ENCODE measurements around the gene ANAPC5.
"Not testable (repeated sequence)": the region's sequence is repeated elsewhere in the genome, so short reads cannot be mapped to it uniquely, and the experiment has no call there.

The ANAPC5 gene

DNA sequence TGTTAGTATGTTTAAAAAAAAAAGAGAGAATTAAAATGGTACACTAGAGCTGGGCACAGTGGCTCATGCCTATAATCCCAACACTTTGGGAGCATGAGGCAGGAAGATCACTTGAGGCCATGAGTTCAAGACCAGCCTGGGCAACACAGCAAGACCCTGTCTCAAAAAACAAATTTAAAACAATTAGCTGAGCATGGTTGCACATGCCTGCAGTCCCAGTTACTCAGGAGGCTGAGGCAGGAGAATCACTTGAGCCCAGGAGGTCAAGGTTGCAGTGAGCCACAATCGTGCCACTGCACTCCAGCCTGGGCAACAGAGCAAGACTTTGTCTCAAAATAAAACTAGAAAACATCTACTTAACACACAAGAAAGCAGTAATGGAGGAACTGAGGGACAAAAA is 42.0 kb downstream of the ANAPC5 start:
- DNase-seq, result not testable (repeated sequence)

- not testable (repeated sequence) for DNase-seq
Observed at GRCh38 chr12:121307397-121307796, 44.8 kb downstream of the ANAPC5 start.

DNA sequence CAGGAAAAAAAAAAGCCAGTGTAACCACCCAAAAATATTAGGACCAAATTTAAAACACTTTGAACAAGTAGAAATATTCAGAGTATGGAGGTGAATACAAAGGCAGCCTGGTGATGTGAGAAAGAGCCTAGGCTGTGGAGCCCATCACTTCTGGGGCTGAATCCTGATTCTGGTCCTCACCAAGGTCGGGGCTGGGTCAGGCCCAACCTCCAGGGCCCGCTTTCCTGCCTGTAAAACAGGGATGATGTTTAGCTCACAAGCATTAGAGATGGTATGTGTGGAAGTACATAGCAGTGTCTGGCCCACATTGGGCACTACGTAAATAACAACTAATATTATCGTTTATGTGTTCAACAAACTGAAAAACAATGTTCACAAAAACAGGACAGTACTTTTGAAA is 47.9 kb downstream of the ANAPC5 start:
- DNase-seq, result no peak

- no peak for DNase-seq
Observed at GRCh38 chr12:121301876-121302275, 50.3 kb downstream of the ANAPC5 start.

GRCh38 chr12:121300083-121300819 is 52.0 kb downstream of the ANAPC5 start:
- no peak for DNase-seq

- no peak for DNase-seq
Observed at GRCh38 chr12:121299662-121300061, 52.5 kb downstream of the ANAPC5 start.

- DNase-seq, result not testable (repeated sequence)
Observed at GRCh38 chr12:121298411-121298810, 53.8 kb downstream of the ANAPC5 start.

- DNase-seq, result peak; percentile 73
Observed at GRCh38 chr12:121297435-121297991, 54.7 kb downstream of the ANAPC5 start.

DNA sequence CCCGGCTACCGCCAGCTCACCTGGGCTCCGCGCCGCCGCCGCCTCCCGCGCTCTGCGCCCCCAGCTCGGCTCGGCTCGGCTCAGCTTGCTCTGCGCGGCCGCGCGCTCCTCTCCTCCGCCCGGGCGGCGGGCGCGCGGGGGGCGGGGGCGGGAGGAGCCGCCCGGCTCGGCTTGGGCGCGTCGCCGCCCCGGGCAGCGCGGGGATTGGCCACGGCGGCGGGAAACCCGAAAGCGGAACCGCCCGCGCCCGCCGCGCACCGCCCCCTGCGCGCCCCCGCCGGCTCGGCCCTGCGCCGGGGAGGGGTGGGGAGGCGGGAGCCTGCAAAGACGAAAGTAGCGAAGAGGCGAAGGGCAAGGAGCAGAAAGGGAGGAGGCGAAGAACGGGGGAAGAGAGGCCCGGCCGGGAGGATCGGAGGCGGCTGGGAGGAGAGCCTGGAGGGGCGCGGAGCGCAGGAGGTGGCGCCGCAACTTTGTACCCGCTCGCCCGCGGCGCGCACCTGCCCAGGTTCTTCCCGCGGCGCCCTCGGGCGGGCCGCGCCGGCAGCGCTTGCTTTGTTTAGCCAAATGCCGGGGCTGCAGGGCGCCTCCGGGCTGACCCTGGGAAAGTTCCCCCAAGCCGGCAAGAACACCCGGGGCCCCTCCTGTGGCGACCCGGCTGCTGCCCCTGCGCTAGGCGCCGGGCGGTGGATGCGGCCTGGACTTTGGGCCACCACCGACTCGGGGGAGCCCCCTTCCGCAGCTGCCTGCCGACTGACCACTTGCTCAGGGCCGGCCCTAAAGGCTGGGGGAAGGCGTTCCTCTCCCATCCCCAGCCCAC is 55.4 kb downstream of the ANAPC5 start, which contains the start of gene CAMKK2:
Gene CAMKK2, minus strand, starts transcription at position 92 of the 817 bp plus-strand sequence. CDS start 22,183 bp downstream, outside the sequence.
- DNase-seq, result peak; percentile 90

GRCh38 chr12:121295746-121296617 is 56.2 kb downstream of the ANAPC5 start:
- DNase-seq, result peak; percentile 16

GRCh38 chr12:121295116-121295745 is 57.0 kb downstream of the ANAPC5 start:
- DNase-seq, result peak; percentile 27

GRCh38 chr12:121294151-121294889 is 57.9 kb downstream of the ANAPC5 start:
- DNase-seq, result no peak

DNA sequence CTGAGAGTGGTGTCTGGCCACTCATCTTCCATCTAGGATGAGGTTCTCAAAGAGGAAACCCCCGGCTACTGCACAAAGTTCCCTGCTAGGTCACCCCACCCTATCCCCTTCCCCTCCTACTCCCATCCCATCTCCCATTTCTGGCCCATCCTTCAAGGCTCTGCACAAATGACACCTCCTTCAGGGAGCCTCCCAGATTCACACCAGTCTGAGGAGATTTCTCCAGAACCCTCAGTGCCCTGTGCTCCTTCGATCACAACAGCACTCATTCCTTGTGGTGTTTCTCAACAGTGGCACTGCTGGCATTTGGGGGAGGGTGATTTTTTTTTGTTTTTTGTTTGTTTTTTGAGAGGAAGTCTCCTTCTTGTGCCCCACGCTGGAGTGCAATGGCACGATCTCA is 58.6 kb downstream of the ANAPC5 start:
- no peak for DNase-seq

- no peak for DNase-seq
Observed at GRCh38 chr12:121290410-121290809, 61.8 kb downstream of the ANAPC5 start.

DNA sequence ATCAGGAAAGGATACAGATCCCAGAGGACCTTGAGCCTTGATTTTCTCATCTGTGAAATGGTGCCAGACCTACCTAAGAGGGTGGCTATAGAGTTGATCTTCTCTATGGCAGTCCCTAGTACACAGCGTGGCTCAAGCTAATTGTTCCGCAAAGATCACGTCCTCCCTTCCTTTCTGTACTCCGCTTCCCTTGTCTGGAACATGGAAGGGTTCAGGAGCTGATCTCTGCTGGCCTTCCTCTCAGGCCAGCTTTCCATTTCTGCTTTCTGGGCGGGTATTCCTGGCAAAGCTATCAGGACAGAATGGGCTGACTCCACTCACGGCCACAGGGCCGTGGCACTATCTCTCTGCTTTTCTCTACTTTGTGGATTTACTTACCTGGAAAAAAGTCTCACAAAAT is 62.2 kb downstream of the ANAPC5 start:
- DNase-seq, result no peak

GRCh38 chr12:121288986-121289385 is 63.2 kb downstream of the ANAPC5 start:
- DNase-seq, result no peak

- no peak for DNase-seq
Observed at GRCh38 chr12:121288158-121288845, 63.9 kb downstream of the ANAPC5 start.

DNA sequence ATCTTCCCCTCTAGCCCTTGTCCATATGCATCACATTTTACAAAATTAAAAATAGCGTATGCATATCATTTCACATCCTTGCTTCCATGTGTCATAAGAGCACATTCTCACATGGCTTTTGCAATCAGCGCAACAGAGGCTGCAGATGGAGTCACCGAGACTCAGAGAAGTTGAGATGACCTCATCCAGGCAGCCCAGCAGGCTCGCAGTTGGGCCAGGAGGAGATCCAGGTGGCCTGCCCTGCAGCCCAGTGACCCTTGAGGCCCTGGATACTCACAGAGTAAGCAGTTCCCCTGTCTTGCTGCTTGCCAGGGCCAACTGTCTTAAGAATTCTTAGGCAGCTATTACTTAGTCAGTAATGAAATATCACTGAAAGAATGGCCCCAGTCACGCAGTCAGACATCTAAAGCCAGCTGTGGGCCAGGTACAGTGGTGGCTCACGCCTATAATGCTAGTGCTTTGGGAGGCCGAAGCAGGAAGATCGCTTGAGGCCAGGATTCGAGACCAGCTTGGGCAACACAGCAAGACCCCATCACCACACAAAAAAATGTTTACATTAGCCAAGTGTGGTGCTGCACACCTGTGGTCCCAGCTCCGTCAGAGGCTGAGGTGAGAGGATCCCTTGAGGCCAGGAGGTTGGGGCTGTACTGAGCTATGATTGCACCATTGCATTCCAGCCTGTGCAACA is 64.8 kb downstream of the ANAPC5 start:
- DNase-seq, result no peak

DNA sequence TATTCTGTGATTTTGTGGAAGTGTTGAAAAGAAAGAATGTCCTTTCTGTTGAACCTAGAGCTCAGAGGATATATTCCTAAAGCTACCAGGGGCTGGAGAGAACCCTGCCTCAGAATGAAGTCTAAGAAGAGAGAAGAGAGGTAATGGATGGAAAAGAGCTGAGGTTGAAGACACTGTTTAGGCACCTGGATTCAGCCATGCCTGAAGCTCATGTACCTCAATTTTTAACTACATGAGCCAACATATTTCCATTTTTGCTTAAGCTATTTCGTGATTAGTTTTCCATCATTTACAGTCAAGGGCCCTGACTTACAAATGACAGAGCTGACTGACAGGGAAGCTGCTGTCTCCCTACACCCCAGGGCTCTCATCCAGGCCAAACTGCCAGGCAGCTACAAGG is 66.4 kb downstream of the ANAPC5 start:
- no peak for DNase-seq
